Transverse colon (tissue), 4 donors: ENCODE data around the gene ETFB. TPM values are rescaled to one million over a fixed set of nuclear protein-coding genes. Genes with fewer than 3 reads are reported as not detected.

Source experiments
- DNase-seq: peaks from one replicate; pipeline ENCODE4 v3.0.0-alpha.2; 2019
- H3K27ac ChIP-seq, 4 donors: fragments of 200-600 bp; sonication (generic); 2 replicates each; pipeline ENCODE4 v1.5.1; 2016 to 2018; ENCODE audit warnings: inconsistent platforms in 4 of 4
- H3K27me3 ChIP-seq: fragments of 200-600 bp; sonication (generic); 2 replicates; pipeline ENCODE4 v1.5.1; 2017; ENCODE audit warnings: inconsistent platforms
- H3K36me3 ChIP-seq, 4 donors: fragments of 200-600 bp; sonication (generic); 2 replicates each; pipeline ENCODE4 v1.5.1; 2017 to 2019; ENCODE audit warnings: inconsistent platforms in 4 of 4
- H3K4me1 ChIP-seq, 4 donors: fragments of 200-600 bp; sonication (generic); 2 replicates each; pipeline ENCODE4 v1.5.1; 2017 to 2020; ENCODE audit warnings: inconsistent platforms in 4 of 4
- H3K4me3 ChIP-seq, 4 donors: fragments of 200-600 bp; sonication (generic); 1 replicate in 1 of 4; 2 replicates in 3 of 4; pipeline versions ENCODE4 v1.5.1 to v1.6.1; 2017 to 2019; ENCODE audit warnings: inconsistent platforms in 4 of 4
- H3K9me3 ChIP-seq, 2 donors: fragments of 200-600 bp; sonication (generic); 2 replicates each; pipeline ENCODE4 v1.5.1; 2017 to 2019; ENCODE audit warnings: inconsistent platforms in 2 of 2
- EP300 ChIP-seq: sonication (generic); formaldehyde crosslinking; IDR thresholded peaks from one replicate; pipeline ENCODE4 v1.6.1; 2017; ENCODE audit warnings: antibody characterized with exemption, low read depth
- POLR2A ChIP-seq: fragments of 450-650 bp; IDR thresholded peaks from one replicate; pipeline ENCODE4 v1.6.1; 2016; ENCODE audit warnings: antibody characterized with exemption, mild to moderate bottlenecking, moderate library complexity
- POLR2AphosphoS5 ChIP-seq, 3 donors: sonication (generic); formaldehyde crosslinking; IDR thresholded peaks; one replicate each; pipeline ENCODE4 v1.6.1; 2016; ENCODE audit warnings: antibody characterized with exemption in 3 of 3
- WGBS, 2 donors: methylation state at CpG; one replicate each; pipeline ENCODE4 v1.1.5; 2018; ENCODE audit warnings: low coverage in 1 of 2; 5-methylcytosine and 5-hydroxymethylcytosine counted together
- in situ Hi-C, 4 donors: fragments of 200-750 bp; cut with MboI; loops; one replicate each; pipeline versions ENCODE4 v1.15.0 to v1.15.1; 2017; ENCODE audit warnings: low sequenced_read_pairs in 3 of 4, low pct_ligation_motif_present in 1 of 4, low pct_unique_long_range_greater_than_20kb in 1 of 4
- intact Hi-C: fragments of 100-400 bp; cut with DNase I; formaldehyde crosslinking; loops from one replicate; pipeline ENCODE4 v1.15.1; 2023; ENCODE audit warnings: low total_unique reads
- total RNA-seq, 4 donors: library from RNA; depleted of rRNA; stranded (reverse); fragments of >200 nt; gene quantifications; one replicate each; pipeline ENCODE4 v1.1.0, GENCODE V29; 2016
- TF ChIP-seq, protein P1 (sequence below), 5 experiments: fragments of 200-600 bp in 3 of 5; fragments of 450-650 bp in 2 of 5; sonication (generic) in 3 of 5; IDR thresholded peaks; 1 replicate in 2 of 5; 2 replicates in 3 of 5; pipeline ENCODE4 v1.5.1; 2016 to 2017; ENCODE audit warnings: antibody characterized with exemption in 5 of 5, inconsistent platforms in 3 of 5, mild to moderate bottlenecking in 2 of 5, moderate library complexity in 1 of 5

The ETFB gene
- total RNA-seq, 4 donors from 2014 or later, result 56.9 to 147 (median 99.1) TPM

DNA sequence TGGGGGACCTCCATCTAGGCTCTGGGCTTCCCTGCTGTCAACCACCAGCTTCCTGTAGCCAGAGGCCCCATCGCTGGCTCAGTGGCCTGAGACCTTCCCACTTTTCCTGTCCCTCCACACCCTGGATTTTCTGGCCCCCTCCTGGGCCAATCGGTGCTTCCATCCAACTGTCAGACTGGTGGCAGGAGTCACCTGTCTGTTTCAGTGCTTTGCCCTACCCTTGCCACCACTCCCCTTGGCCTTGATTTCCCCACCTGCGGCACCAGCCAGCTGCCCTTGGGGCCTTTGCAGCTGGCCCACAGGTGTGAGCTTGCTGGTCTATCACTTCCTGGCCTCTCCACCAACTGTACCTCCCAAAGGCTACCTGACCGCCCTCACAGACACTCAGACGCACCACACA is 36.8 kb downstream of the ETFB start:
- no peak for DNase-seq
- H3K4me3 ChIP-seq, result no peak overlapping the region
- in situ Hi-C loops (loop anchor here in 1 of 4 donors (25.0 kb wide), 1 partner anchor 108 kb away; no protein-coding TSS in a partner anchor), intact Hi-C loops (no loop called here)
- no peaks in the 10 kb centered on the region for H3K9me3 ChIP-seq
- H3K36me3 ChIP-seq, result no peaks in the 10 kb centered on the region
- peaks cover 0 to 13% (median 6%) of the 10 kb centered on the region in 4 donors for H3K4me1 ChIP-seq
- 70 to 84% methylated on average over 3 to 5 of the region's 5 CpGs for WGBS, 2 donors
- TF ChIP-seq, protein P1, sequence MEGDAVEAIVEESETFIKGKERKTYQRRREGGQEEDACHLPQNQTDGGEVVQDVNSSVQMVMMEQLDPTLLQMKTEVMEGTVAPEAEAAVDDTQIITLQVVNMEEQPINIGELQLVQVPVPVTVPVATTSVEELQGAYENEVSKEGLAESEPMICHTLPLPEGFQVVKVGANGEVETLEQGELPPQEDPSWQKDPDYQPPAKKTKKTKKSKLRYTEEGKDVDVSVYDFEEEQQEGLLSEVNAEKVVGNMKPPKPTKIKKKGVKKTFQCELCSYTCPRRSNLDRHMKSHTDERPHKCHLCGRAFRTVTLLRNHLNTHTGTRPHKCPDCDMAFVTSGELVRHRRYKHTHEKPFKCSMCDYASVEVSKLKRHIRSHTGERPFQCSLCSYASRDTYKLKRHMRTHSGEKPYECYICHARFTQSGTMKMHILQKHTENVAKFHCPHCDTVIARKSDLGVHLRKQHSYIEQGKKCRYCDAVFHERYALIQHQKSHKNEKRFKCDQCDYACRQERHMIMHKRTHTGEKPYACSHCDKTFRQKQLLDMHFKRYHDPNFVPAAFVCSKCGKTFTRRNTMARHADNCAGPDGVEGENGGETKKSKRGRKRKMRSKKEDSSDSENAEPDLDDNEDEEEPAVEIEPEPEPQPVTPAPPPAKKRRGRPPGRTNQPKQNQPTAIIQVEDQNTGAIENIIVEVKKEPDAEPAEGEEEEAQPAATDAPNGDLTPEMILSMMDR (IDR thresholded peaks at IDR 0.05), result no peak
- TF ChIP-seq POLR2A, result no peak
- peaks cover 40% of the 10 kb centered on the region for H3K27me3 ChIP-seq
- no peak overlapping the region for H3K27ac ChIP-seq

DNA sequence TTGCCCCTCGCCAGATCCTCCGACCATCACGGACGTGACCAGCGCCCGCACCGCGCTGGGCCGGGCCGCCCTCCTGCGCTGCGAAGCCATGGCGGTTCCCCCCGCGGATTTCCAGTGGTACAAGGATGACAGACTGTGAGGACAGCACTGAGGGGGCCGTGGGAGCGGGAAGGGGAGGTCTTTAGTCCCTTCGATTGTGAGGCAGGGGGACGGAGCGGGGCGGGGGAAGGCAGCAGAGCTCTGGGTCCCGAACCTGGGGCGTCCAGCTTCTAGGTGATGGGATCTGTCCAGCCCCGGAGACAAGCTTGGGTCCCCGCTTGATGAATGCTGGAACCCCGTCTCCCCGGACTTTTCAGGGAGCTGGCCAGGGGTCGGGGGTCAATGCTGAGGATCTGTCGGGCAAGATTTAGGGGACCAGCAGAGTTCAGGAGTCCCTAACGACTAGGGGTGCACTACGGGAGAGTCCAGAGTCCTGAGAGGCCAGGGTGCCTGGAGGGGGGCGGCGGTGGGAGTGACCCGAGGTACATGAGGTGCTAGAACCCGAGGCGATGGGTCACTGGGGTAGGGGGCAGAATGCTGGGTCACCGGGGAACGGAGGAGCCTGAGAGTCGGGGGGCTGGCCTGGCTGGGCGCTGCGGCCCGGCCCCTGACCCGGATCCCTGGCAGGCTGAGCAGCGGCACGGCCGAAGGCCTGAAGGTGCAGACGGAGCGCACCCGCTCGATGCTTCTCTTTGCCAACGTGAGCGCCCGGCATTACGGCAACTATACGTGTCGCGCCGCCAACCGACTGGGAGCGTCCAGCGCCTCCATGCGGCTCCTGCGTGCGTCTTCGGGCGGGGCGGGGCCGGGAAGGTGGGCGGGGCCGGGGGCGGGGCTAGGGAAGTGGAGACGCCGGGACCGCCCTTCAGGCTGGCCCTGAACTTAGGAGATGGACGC is 38.9 kb downstream of the ETFB start:
- in situ Hi-C loops, result loop anchor here in 1 of 4 donors (25.0 kb wide), 1 partner anchor 110 kb away; no protein-coding TSS in a partner anchor
- Histone ChIP-seq H3K27ac (no peak overlapping the region), H3K36me3 (no peaks in the 10 kb centered on the region), H3K4me3 (peak overlapping the region in 1 of 4 donors; percentile 36), H3K4me1 (peaks cover 0 to 13% (median 6%) of the 10 kb centered on the region in 4 donors), H3K9me3 (no peaks in the 10 kb centered on the region), H3K27me3 (peaks cover 40% of the 10 kb centered on the region)
- TF ChIP-seq, protein P1 (IDR thresholded peaks at IDR 0.05), result no peak
- TF ChIP-seq EP300, result no peak
- no peak for TF ChIP-seq POLR2A
- TF ChIP-seq POLR2AphosphoS5 (IDR thresholded peaks at IDR 0.05), result no peak
- intact Hi-C loops, result no loop called here
- DNase-seq, result peak; percentile 43
- WGBS, 2 donors, result 20% methylated on average over 71 of the region's 75 CpGs; no CpG with 5 or more reads in 1 of the 2 donors

DNA sequence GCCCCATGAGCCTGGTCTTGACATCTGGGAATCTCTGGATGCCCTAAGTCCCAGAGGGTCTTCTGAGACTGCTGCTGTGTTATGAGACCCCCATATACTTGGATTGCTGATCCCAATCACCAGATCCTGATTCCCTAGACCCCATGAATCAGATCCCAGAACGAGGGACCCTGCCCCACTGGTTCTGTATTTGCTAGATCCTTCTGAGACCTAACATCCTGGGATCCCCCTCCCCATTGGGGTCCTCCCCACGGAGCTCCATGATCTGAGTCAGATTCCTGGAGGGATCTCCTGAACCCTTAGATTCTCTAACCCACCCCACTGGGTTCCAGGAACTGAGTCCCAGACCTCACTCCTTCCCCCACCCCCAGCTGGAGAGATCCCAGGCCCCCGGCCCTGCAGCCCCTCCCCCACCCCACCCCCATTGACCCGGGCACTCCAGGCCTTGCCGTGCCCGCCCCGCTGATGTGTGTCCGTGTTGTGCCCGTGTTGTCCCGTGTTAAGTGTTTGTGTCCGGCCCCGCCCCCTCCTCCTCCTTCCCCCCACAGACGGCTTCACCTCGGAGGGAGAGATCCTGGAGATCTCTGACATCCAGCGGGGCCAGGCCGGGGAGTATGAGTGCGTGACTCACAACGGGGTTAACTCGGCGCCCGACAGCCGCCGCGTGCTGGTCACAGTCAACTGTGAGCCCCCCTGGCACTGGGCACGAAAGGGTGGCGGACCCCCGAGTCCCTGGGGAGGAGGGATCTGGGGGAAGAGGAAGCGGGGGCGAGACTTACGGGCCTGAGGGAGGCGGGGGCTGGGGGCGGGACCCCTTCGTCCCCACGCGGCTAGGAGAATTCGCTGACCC is 39.7 kb downstream of the ETFB start:
- in situ Hi-C loops, result loop anchor here in 1 of 4 donors (25.0 kb wide), 1 partner anchor 111 kb away; no protein-coding TSS in a partner anchor

More for the DNA sequence above, 39.7 kb downstream of the ETFB start:
- H3K36me3 ChIP-seq, result no peaks in the 10 kb centered on the region
- 36% methylated on average over 13 of the region's 36 CpGs; no CpG with 5 or more reads in 1 of the 2 donors for WGBS, 2 donors
- H3K27me3 ChIP-seq, result peaks cover 40% of the 10 kb centered on the region
- no peak overlapping the region for H3K4me3 ChIP-seq
- no peak for DNase-seq
- no peaks in the 10 kb centered on the region for H3K9me3 ChIP-seq
- intact Hi-C loops, result no loop called here
- peaks cover 0 to 13% (median 6%) of the 10 kb centered on the region in 4 donors for H3K4me1 ChIP-seq
- H3K27ac ChIP-seq, result no peak overlapping the region
- TF ChIP-seq EP300, result no peak
- no peak for TF ChIP-seq POLR2A
- TF ChIP-seq POLR2AphosphoS5 (IDR thresholded peaks at IDR 0.05), result no peak
- TF ChIP-seq, protein P1 (IDR thresholded peaks at IDR 0.05), result no peak
